Neural progenitor cell (in vitro differentiated cells): Measurements from ENCODE around the gene KRTAP9-7.

Experiments
- EZH2 ChIP-seq: fragments of 200-600 bp; sonication (generic); IDR thresholded peaks from 2 replicates; pipeline ENCODE4 v1.6.1; 2017; ENCODE audit warnings: antibody characterized with exemption, mild to moderate bottlenecking, moderate library complexity
- EZH2phosphoT487 ChIP-seq: fragments of 200-600 bp; sonication (generic); IDR thresholded peaks from 2 replicates; pipeline ENCODE4 v1.6.1; 2017; ENCODE audit warnings: antibody characterized with exemption
- TF ChIP-seq, protein P1 (sequence below): fragments of 200-600 bp; sonication (generic); IDR thresholded peaks from 2 replicates; pipeline ENCODE4 v1.5.1; 2017; ENCODE audit warnings: antibody characterized with exemption, mild to moderate bottlenecking

DNA sequence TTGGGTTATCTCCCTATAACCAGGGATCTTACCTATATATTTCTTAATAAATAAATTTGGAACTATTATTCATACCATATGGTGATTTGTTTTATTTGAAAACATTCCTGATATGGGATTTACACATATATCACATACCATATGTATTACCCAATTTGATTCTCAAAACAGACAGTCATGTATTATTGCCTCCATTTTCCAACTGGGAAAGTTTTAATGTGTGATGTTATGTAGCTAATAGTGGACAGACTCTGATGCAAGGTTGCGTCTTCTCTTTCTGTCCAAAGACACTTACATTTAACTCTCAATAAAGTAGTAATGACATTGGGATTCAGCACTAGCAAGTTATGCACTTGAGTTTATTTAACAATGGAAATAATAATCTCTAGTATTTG, 19.2 kb upstream of the KRTAP9-7 start:
- TF ChIP-seq, protein P1, sequence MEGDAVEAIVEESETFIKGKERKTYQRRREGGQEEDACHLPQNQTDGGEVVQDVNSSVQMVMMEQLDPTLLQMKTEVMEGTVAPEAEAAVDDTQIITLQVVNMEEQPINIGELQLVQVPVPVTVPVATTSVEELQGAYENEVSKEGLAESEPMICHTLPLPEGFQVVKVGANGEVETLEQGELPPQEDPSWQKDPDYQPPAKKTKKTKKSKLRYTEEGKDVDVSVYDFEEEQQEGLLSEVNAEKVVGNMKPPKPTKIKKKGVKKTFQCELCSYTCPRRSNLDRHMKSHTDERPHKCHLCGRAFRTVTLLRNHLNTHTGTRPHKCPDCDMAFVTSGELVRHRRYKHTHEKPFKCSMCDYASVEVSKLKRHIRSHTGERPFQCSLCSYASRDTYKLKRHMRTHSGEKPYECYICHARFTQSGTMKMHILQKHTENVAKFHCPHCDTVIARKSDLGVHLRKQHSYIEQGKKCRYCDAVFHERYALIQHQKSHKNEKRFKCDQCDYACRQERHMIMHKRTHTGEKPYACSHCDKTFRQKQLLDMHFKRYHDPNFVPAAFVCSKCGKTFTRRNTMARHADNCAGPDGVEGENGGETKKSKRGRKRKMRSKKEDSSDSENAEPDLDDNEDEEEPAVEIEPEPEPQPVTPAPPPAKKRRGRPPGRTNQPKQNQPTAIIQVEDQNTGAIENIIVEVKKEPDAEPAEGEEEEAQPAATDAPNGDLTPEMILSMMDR: no peak
- TF ChIP-seq EZH2 (no peak), EZH2phosphoT487 (no peak)
